ENCODE data around the gene RPL6. TPM values are rescaled to one million over a fixed set of nuclear protein-coding genes. Genes with fewer than 3 reads are reported as not detected.
A peak's percentile ranks its signal among the peaks of the same experiment; 100 is the strongest.

The RPL6 gene
- total and polyA plus RNA-seq, 9 of the 15 experiments (the other 6 are each of a cell fraction or from before 2014, with no cell fraction given), result 1,519 to 3,103 (median 2,396) TPM

- peaks cover 8 to 11% of the 10 kb centered on the region in 2 experiments; a peak in 4 of 5 replicates for H3K4me1 ChIP-seq (replicated peaks in 1 of 2; ENCODE audit: control insufficient read depth in 2 of 2, insufficient read depth in 2 of 2, low read length in 2 of 2)
- no peak overlapping the region for H3K4me3 ChIP-seq
- DNase-seq (ENCODE audit: extremely low read depth in 1 of 4, low spot score in 3 of 4), result no peak
- H3K9me1 ChIP-seq (ENCODE audit: control insufficient read depth, insufficient read depth, low read length), result no peaks in the 10 kb centered on the region
- BruUV-seq (replicated peaks), result no TSS peak
- WGBS (ENCODE audit: insufficient coverage, low coverage, missing lambda C conversion rate), result 86% methylated on average over 1 of the region's 1 CpG
- ChIA-PET POLR2A (interaction anchor here (1.4 kb wide), 1 partner anchor 9 kb away, joined by 3 read pairs; no protein-coding TSS in a partner anchor), CTCF (ENCODE audit: low intra/inter-chr PET ratio) (no interaction called here)
- no peak overlapping the region for H3K4me2 ChIP-seq (ENCODE audit: insufficient read depth, low read length)
- no peak for FAIRE-seq
- intact Hi-C loops (cut with micrococcal nuclease) (no loop called here), in situ Hi-C loops (cut with MboI) (no loop called here)
- no peak overlapping the region for H3K27ac ChIP-seq (ENCODE audit: extremely low read depth, low read depth, low read length)
- no peak overlapping the region for H2AFZ ChIP-seq (ENCODE audit: low read depth, low read length)
- no peak for TF ChIP-seq LCOR (CRISPR knock-in tag; IDR thresholded peaks at IDR 0.05)
- TF ChIP-seq RBM25 (IDR thresholded peaks at IDR 0.05; ENCODE audit: low read depth, low read length, severe bottlenecking), result peak; percentile 35
- no peak for TF ChIP-seq ZBTB43 (CRISPR knock-in tag; IDR thresholded peaks at IDR 0.05)
- no peak for TF ChIP-seq ZNF778 (CRISPR knock-in tag; IDR thresholded peaks at IDR 0.05)
- no peak for TF ChIP-seq ELK3 (CRISPR knock-in tag; IDR thresholded peaks at IDR 0.05)
- no peak for TF ChIP-seq KLF6 (CRISPR knock-in tag; IDR thresholded peaks at IDR 0.05; ENCODE audit: borderline replicate concordance)
- peak; percentile 38; the same call in 1 of the 2 replicates for TF ChIP-seq ZNF121 (CRISPR knock-in tag; conservative IDR thresholded peaks at IDR 0.05)
- TF ChIP-seq HDAC2 (IDR thresholded peaks at IDR 0.05), result no peak
- no peak for TF ChIP-seq CTCF (IDR thresholded peaks at IDR 0.05 in 2 of 3, conservative IDR thresholded peaks at IDR 0.05 in 1 of 3; ENCODE audit: insufficient read depth in 2 of 3, low read depth in 1 of 3, low read length in 3 of 3)
- TF ChIP-seq TBP (optimal IDR thresholded peaks at IDR 0.05; ENCODE audit: low read depth, low read length), result no peak
- no peak for TF ChIP-seq HMG20B (CRISPR knock-in tag; IDR thresholded peaks at IDR 0.05)
- no peak for TF ChIP-seq ZEB2 (IDR thresholded peaks at IDR 0.05)
- TF ChIP-seq TGIF2 (CRISPR knock-in tag; IDR thresholded peaks at IDR 0.05), result no peak
- H3K36me3 ChIP-seq (ENCODE audit: control insufficient read depth, insufficient read depth, low read length), result peaks cover 36% of the 10 kb centered on the region; the same call in 2 of the 3 replicates
- H4K20me1 ChIP-seq (replicated peaks; ENCODE audit: control insufficient read depth, insufficient read depth, low read length), result peaks cover 9% of the 10 kb centered on the region
- no peaks in the 10 kb centered on the region for H3K9me3 ChIP-seq (replicated peaks; ENCODE audit: control insufficient read depth, insufficient read depth, low read depth, low read length)
- no peak overlapping the region for H3K9ac ChIP-seq (ENCODE audit: insufficient read depth in 1 of 2, low read depth in 2 of 2, low read length in 2 of 2)
- no peaks in the 10 kb centered on the region for H3K27me3 ChIP-seq (ENCODE audit: control insufficient read depth in 2 of 2, insufficient read depth in 2 of 2, low read length in 2 of 2)
- H3K79me2 ChIP-seq (ENCODE audit: control insufficient read depth, insufficient read depth, low read length), result peaks cover 90% of the 10 kb centered on the region
- no peak for ATAC-seq
Observed at GRCh38 chr12:112421363-112421762, 12.0 kb upstream of the RPL6 start.

All from K562 (cell line).